HepG2 (cell line): ENCODE measurements around the gene UNKL.

Source experiments
- CC2D1A ChIP-seq: sonication (generic); formaldehyde crosslinking; IDR thresholded peaks from 2 replicates; pipeline ENCODE4 v1.8.1; 2023; ENCODE audit warnings: mild to moderate bottlenecking, missing genetic modification reagents
- CHD2 ChIP-seq: IDR thresholded peaks from 2 replicates; pipeline ENCODE4 v1.6.1; 2011; ENCODE audit warnings: low read depth, low read length, improper control_type of control experiment
- ELF3 ChIP-seq: IDR thresholded peaks from 2 replicates; pipeline ENCODE4 v1.6.1; 2016; ENCODE audit warnings: missing genetic modification reagents, missing compliant biosample characterization
- HDAC6 ChIP-seq: fragments of 200-600 bp; sonication (generic); IDR thresholded peaks from 2 replicates; pipeline ENCODE4 v1.7.0; 2017; ENCODE audit warnings: mild to moderate bottlenecking, antibody characterized with exemption, low read length, low read depth
- MAFG ChIP-seq: sonication (generic); formaldehyde crosslinking; IDR thresholded peaks from 2 replicates; pipeline ENCODE4 v1.5.1; 2020; ENCODE audit warnings: mild to moderate bottlenecking, missing genetic modification reagents
- NR1H2 ChIP-seq: sonication (generic); formaldehyde crosslinking; IDR thresholded peaks from 2 replicates; pipeline ENCODE4 v1.8.1; 2022; ENCODE audit warnings: low read depth, missing genetic modification reagents, borderline replicate concordance
- TEAD2 ChIP-seq: sonication (generic); formaldehyde crosslinking; IDR thresholded peaks from 2 replicates; pipeline ENCODE4 v1.9.0; 2021; ENCODE audit warnings: missing genetic modification reagents
- ZNF432 ChIP-seq: sonication (generic); formaldehyde crosslinking; IDR thresholded peaks from 2 replicates; pipeline ENCODE4 v1.5.0; 2020; ENCODE audit warnings: missing genetic modification reagents, mild to moderate bottlenecking, borderline replicate concordance
- ZNF567 ChIP-seq: sonication (generic); formaldehyde crosslinking; IDR thresholded peaks from 2 replicates; pipeline ENCODE4 v1.8.1; 2023; ENCODE audit warnings: mild to moderate bottlenecking, missing genetic modification reagents, borderline replicate concordance
- ZNF577 ChIP-seq: sonication (generic); formaldehyde crosslinking; IDR thresholded peaks from 2 replicates; pipeline ENCODE4 v1.4.0; 2020; ENCODE audit warnings: mild to moderate bottlenecking, low read depth, missing genetic modification reagents, borderline replicate concordance
- ZNF782 ChIP-seq: sonication (generic); formaldehyde crosslinking; IDR thresholded peaks from 2 replicates; pipeline ENCODE4 v1.4.0; 2020; ENCODE audit warnings: missing genetic modification reagents, mild to moderate bottlenecking, borderline replicate concordance
- TF ChIP-seq, protein P1 (sequence below): sonication (generic); formaldehyde crosslinking; IDR thresholded peaks from 2 replicates; pipeline ENCODE4 v1.4.0; 2020; ENCODE audit warnings: missing genetic modification reagents
- TF ChIP-seq, protein P2 (sequence below): sonication (generic); formaldehyde crosslinking; IDR thresholded peaks from 2 replicates; pipeline ENCODE4 v1.5.0; 2020; ENCODE audit warnings: mild to moderate bottlenecking, missing genetic modification reagents, moderate library complexity

DNA sequence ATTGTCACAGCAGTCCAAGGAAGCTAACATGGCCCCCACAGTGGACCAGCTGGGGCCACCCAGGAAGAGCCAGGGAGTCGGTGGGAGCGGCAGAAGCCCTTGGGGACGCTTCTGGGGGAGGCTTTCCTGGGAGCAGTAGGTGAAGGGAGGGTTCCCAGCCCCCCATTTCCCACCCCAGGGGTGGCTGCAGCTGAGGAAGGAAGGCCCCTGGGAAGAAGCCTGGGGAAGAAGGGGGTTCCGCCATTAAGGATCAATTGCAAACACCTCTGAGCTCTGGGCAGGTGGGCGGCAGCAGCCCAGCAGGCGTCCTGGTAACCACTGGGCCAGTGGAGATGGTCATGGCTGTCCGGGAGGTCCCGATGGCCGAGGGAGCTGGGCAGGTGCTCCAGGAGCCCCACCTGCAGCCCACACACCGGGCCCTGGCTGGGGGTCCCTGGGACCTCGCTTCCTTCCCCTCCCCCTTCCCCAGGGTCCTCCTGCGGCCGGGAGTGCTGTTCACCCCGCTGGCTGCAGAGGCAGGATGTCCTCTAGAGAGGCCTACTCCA, 15.8 kb upstream of the UNKL start:
- TF ChIP-seq CHD2 (no peak), ZNF567 (no peak), ZNF432 (CRISPR knock-in tag) (no peak), TEAD2 (no peak), HDAC6 (no peak), NR1H2 (no peak), MAFG (CRISPR knock-in tag) (no peak), ZNF782 (no peak), ZNF577 (CRISPR knock-in tag) (no peak), ELF3 (CRISPR knock-in tag) (no peak), CC2D1A (no peak)
- TF ChIP-seq, protein P1, sequence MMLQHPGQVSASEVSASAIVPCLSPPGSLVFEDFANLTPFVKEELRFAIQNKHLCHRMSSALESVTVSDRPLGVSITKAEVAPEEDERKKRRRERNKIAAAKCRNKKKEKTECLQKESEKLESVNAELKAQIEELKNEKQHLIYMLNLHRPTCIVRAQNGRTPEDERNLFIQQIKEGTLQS (CRISPR knock-in tag): no peak
- TF ChIP-seq, protein P2, sequence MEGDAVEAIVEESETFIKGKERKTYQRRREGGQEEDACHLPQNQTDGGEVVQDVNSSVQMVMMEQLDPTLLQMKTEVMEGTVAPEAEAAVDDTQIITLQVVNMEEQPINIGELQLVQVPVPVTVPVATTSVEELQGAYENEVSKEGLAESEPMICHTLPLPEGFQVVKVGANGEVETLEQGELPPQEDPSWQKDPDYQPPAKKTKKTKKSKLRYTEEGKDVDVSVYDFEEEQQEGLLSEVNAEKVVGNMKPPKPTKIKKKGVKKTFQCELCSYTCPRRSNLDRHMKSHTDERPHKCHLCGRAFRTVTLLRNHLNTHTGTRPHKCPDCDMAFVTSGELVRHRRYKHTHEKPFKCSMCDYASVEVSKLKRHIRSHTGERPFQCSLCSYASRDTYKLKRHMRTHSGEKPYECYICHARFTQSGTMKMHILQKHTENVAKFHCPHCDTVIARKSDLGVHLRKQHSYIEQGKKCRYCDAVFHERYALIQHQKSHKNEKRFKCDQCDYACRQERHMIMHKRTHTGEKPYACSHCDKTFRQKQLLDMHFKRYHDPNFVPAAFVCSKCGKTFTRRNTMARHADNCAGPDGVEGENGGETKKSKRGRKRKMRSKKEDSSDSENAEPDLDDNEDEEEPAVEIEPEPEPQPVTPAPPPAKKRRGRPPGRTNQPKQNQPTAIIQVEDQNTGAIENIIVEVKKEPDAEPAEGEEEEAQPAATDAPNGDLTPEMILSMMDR (CRISPR knock-in tag): no peak
